Prostate gland (tissue), 2 donors: ENCODE data around the gene MYBPH.

Experiments
- POLR2A ChIP-seq: fragments of 450-650 bp; IDR thresholded peaks from one replicate; pipeline ENCODE4 v1.6.1; 2016; ENCODE audit warnings: antibody characterized with exemption, mild to moderate bottlenecking
- TF ChIP-seq, protein P1 (sequence below), 4 experiments: fragments of 200-600 bp in 2 of 4; fragments of 450-650 bp in 2 of 4; sonication (generic) in 2 of 4; IDR thresholded peaks; 1 replicate in 3 of 4; 2 replicates in 1 of 4; pipeline ENCODE4 v1.5.1; 2016 to 2019; ENCODE audit warnings: antibody characterized with exemption in 4 of 4, mild to moderate bottlenecking in 2 of 4, moderate library complexity in 2 of 4

DNA sequence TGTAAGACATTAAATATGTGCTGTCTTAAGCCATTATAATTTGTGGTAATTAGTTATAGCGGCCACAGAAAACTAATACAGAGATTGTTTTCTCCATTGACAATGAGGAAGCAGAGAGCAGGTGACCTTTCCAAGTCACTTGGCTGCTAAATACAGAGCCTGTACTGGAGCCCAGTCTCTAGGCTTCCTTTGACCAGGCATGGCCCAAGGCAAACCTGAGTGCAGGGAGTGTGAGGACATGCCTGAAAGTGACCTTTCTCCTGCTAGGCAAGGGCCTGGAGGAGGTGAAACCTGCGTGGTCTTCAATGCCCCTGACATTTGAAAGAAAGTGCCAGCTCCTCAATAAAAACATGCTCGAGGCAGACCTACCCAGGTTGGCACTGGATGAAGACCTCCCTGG lies 23.4 kb upstream of the MYBPH start:
- no peak for TF ChIP-seq POLR2A
- TF ChIP-seq, protein P1, sequence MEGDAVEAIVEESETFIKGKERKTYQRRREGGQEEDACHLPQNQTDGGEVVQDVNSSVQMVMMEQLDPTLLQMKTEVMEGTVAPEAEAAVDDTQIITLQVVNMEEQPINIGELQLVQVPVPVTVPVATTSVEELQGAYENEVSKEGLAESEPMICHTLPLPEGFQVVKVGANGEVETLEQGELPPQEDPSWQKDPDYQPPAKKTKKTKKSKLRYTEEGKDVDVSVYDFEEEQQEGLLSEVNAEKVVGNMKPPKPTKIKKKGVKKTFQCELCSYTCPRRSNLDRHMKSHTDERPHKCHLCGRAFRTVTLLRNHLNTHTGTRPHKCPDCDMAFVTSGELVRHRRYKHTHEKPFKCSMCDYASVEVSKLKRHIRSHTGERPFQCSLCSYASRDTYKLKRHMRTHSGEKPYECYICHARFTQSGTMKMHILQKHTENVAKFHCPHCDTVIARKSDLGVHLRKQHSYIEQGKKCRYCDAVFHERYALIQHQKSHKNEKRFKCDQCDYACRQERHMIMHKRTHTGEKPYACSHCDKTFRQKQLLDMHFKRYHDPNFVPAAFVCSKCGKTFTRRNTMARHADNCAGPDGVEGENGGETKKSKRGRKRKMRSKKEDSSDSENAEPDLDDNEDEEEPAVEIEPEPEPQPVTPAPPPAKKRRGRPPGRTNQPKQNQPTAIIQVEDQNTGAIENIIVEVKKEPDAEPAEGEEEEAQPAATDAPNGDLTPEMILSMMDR (IDR thresholded peaks at IDR 0.05): no peak
